ENCODE results near the gene NF2.
"Not testable (repeated sequence)": the region's sequence is repeated elsewhere in the genome, so short reads cannot be mapped to it uniquely, and the experiment has no call there.

The NF2 gene

DNA sequence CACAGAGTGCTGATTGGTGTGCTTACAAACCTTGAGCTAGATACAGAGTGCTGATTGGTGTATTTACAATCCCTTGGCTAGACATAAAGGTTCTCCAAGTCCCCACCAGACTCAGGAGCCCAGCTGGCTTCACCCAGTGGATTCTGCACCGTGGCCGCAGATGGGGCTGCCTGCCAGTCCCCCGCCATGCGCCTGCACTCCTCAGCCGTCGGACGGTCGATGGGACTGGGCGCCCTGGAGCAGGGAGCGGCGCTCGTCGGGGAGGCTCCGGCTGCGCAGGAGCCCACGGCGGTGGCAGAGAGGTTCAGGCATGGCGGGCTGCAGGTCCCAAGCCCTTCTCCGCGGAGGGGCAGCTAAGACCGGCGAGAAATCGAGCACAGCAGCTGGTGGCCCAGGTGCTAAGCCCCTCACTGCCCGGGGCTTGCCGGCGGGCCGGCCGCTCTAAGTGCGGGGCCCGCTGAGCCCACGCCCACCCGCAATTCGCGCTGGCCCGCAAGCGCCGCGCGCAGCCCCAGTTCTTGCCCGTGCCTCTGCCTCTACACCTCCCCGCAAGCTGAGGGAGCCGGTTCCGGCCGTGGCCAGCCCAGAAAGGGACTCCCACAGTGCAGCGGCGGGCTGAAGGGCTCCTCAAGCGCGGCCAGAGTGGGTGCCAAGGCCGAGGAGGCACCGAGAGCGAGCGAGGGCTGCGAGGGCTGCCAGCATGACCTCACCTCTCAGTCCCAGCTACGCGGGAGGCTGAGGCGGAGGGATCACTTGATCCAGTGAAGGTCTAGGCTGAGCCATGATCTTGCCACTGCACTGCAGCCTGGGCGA, 5.4 kb upstream of the NF2 start:
- not testable (repeated sequence) for DNase-seq

GRCh38 chr22:29598684-29599020, 4.8 kb upstream of the NF2 start:
- DNase-seq: no peak

- peak; percentile 49 for DNase-seq
Observed at GRCh38 chr22:29604076-29604360, 585 bp downstream of the NF2 start.

GRCh38 chr22:29605527-29605850, 2.1 kb downstream of the NF2 start:
- DNase-seq: no peak

GRCh38 chr22:29606320-29606719, 2.9 kb downstream of the NF2 start:
- no peak for DNase-seq

DNA sequence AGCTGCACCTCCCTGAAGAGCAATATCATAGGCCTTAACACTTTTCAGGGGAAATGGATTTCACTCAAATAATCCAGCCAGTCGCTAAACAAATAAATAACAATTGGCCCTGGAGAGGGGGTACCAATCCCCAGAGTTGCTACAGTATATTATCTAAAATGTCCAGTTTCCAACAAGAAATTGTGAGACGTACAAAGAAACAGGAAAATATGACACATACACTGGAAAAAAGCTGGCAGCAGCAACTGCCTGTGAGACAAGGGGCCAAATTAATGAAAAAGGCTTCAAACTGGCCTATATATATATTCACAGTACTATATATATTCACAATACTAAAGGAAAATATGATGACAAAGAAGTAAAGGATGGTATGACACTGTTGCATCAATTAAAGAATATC, 4.0 kb downstream of the NF2 start:
- DNase-seq: no peak

- no peak for DNase-seq
Observed at GRCh38 chr22:29609139-29609538, 5.7 kb downstream of the NF2 start.

DNA sequence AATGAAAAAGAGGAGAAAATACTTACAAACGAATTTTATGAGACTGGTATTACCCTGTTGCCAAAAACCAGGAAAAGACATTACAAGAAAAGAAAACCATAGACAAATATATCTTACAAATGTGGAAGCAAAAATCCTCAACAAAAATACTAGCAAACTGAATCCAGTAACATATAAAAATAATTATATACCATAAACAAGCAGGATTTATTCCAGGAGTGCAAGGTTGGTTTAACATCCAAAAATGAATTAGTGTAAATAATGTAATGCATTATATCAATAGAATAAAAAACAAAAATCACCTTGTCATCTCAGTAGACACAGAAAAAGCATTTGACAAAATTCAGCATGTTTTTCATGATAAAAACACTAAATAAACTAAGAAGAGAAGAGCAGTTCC, 7.3 kb downstream of the NF2 start:
- DNase-seq: no peak

GRCh38 chr22:29615705-29616327, 12.4 kb downstream of the NF2 start:
- no peak for DNase-seq

DNA sequence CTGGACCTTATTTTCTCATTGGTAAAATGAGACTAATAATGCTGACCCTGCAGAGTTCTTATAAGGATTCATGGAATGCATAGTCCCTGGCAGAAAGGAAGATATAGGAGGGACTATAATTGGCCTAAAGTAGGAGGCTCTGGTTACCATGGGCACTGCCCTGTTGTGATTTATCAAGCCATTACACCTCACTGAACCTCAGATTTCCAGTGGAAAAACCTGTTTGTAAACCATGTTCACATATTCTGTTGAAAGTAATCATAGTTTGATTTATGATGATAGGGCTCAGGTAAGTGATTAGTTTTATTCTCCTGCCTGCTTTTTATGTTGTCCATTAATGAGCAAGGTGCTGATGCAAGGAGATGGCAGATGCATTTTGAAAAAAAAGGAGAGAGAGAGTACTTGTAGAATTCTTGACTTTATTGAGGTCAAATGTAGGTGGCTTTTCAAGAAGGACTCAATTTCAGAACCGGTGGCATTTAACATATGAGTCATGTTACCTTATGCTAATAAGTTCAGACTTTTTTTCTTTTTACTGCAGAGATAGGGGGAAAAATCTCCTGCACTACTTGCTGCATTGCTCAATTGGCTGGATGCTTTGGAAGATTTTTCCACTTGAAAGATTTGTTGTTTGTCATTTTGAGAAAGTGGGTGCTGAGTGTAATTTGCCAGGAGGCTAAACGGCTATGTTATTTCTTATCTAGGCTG, 14.6 kb downstream of the NF2 start:
- DNase-seq: no peak

- DNase-seq: no peak
Observed at GRCh38 chr22:29621761-29622526, 18.5 kb downstream of the NF2 start.

- DNase-seq: no peak
Observed at GRCh38 chr22:29623059-29623458, 19.6 kb downstream of the NF2 start.

- no peak for DNase-seq
Observed at GRCh38 chr22:29623553-29624169, 20.2 kb downstream of the NF2 start.

- DNase-seq: peak; percentile 30
Observed at GRCh38 chr22:29625090-29625825, 21.8 kb downstream of the NF2 start.

DNA sequence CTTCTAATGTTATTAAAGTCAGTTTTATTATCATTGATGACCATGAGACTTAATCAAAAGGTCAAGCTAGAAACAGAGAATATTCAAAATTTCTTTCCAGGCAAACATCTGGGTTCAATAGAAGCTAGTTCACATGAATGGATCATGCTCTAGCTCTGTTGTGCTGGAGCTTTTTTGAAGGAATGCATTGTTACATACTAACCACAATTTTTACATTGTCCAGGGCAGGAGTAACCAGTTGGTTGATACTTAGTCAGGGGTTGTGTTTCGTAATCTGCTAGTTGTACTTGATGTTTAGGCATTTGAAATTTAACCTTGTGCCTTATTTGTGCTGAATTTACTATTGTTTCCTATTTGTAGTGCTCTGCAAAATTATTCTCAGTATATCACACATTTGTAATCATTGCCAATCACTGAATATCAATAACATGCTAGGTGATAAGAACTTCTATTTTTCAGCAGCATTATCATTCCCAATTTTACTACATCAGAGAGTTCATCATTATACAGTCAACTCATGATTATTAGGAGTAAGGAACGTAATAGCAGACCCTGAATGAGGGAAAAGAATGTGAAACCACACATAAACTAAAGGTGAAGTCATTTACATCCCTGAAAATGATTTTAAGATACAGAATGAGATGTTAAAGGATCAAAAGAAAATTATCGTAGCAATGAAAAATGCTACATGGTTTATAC, 23.2 kb downstream of the NF2 start:
- DNase-seq: no peak

- no peak for DNase-seq
Observed at GRCh38 chr22:29627196-29627535, 23.7 kb downstream of the NF2 start.

GRCh38 chr22:29628996-29629902, 25.8 kb downstream of the NF2 start:
- no peak for DNase-seq

- no peak for DNase-seq
Observed at GRCh38 chr22:29629903-29630516, 26.6 kb downstream of the NF2 start.

DNA sequence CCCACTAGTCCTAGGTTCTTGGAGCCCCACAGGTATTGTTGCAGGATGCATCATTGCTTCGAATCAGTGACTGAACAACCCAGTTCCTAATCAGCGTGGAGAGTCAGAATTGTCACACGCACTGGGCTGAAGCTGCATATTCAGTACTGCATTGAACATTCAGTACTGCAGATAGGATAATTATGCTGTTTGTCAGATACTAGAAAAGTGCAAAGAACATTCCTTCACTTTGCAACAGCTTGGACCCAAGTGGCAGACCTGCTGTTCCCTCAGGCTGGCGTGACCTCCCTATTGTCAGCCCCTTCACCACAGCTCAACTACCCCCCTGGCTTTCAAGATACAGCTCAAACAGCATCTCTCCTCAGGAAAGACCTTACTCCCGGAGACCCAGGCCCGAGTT, 27.6 kb downstream of the NF2 start:
- DNase-seq: no peak

DNA sequence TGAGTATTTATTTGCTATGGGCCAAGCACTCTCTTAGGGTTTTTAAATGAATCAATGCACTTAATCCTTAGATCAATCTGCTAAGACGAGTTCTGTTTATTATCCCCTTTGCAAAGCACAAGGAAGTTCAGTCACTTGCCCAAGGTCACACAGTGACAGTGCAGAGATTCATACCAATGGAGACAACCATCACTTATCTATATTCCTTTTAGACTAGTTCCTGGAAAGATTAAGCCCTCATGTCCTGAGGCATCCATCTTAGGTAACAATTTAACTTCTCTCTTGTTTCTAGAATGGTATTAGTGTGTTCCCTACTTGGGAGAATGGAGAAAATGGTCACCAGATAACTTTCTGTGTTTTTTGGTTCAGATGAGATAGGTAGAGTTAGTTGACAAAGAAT, 28.3 kb downstream of the NF2 start:
- no peak for DNase-seq

DNA sequence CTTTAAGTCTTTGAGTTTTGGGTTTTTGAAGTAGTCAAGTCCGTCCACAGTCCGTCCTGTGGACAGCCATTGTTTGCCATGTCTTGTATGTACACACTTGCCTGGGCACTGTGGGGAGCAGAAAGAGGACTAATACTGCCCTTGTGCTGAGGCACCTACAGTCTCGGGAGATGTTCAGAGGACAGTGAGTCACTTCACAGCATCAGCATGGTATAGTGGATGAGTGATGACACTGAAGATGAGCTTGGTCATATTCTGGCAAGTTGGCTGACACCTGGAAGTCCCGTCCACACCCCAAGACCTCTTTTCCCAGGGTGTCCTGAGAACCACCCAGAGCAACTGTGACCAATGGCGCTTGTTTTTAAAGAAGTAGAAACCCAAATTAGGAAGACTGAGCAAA, 29.2 kb downstream of the NF2 start:
- no peak for DNase-seq

All from activated naive CD4-positive, alpha-beta T cell treated with Interleukin-2 at 50 U/mL for 16 hours (primary cell).